ENCODE measurements around the gene CPS1. TPM values are rescaled to one million over a fixed set of nuclear protein-coding genes. Genes with fewer than 3 reads are reported as not detected.

The CPS1 gene
- total RNA-seq, 1 experiment from 2014 or later: 14.2 TPM

GRCh38 chr2:210534879-210535278 is 21.5 kb upstream of the CPS1 start:
- no peak overlapping the region for H3K4me2 ChIP-seq (ENCODE audit: insufficient read depth, insufficient read length, low read length)

More at GRCh38 chr2:210534879-210535278, 21.5 kb upstream of the CPS1 start:
- Mint-ChIP-seq H3K9me3 (no peaks in the 10 kb centered on the region), H3K27ac (peak overlapping the region in 2 of 3 experiments; percentile 53 to 73; a peak in 2 of 7 replicates), H3K36me3 (ENCODE audit: insufficient read depth in 1 of 3, low read depth in 3 of 3) (no peaks in the 10 kb centered on the region), H3K4me1 (peaks cover 22 to 42% of the 10 kb centered on the region in 2 experiments), H3K4me3 (no peak overlapping the region), H3K27me3 (ENCODE audit: low read depth) (peaks cover 7% of the 10 kb centered on the region)
- Histone ChIP-seq H4K5ac (ENCODE audit: insufficient read length, low read depth, low read length) (no peak overlapping the region), H3K18ac (ENCODE audit: insufficient read length, low read depth, low read length) (no peak overlapping the region), H3T11ph (ENCODE audit: low read length) (no peak overlapping the region), H4K20me1 (ENCODE audit: control insufficient read depth, insufficient read depth, insufficient read length) (no peaks in the 10 kb centered on the region), H2BK5ac (ENCODE audit: insufficient read length, low read length) (no peak overlapping the region), H3K27ac (ENCODE audit: insufficient read length, low read depth, low read length) (no peak overlapping the region), H3K4ac (ENCODE audit: low read depth, low read length) (no peak overlapping the region), H3K4me1 (ENCODE audit: insufficient read depth, low read length) (peaks cover 3% of the 10 kb centered on the region; the same call in 1 of the 2 replicates), H2BK15ac (ENCODE audit: low read depth, low read length) (no peak overlapping the region), H3K79me2 (ENCODE audit: insufficient read depth, low read length) (no peaks in the 10 kb centered on the region), H2AFZ (ENCODE audit: low read length) (no peak overlapping the region), H3K27me3 (ENCODE audit: insufficient read depth, low read length) (no peaks in the 10 kb centered on the region), H3K79me1 (ENCODE audit: insufficient read depth, low read depth, low read length, poor library complexity, severe bottlenecking) (no peaks in the 10 kb centered on the region), H3K14ac (ENCODE audit: insufficient read depth, low read length) (no peak overlapping the region), H3K9me3 (ENCODE audit: control insufficient read depth, low read depth, low read length) (no peaks in the 10 kb centered on the region), H3K56ac (ENCODE audit: insufficient read length, low read depth, low read length) (no peak overlapping the region), H2AK5ac (ENCODE audit: insufficient read length, low read length) (no peak overlapping the region), H2BK120ac (ENCODE audit: low read depth, low read length, poor library complexity, severe bottlenecking) (no peak overlapping the region), H3K9ac (ENCODE audit: extremely low read depth, insufficient read length, low read length) (no peak overlapping the region), H4K91ac (ENCODE audit: insufficient read length, low read depth, low read length) (no peak overlapping the region), H4K8ac (replicated peaks; ENCODE audit: insufficient read length, low read depth, low read length) (no peak overlapping the region), H2BK12ac (ENCODE audit: insufficient read length, low read depth, low read length) (no peak overlapping the region), H3K23ac (ENCODE audit: insufficient read length, low read depth, low read length) (no peak overlapping the region), H3K23me2 (ENCODE audit: insufficient read length, low read depth, low read length, poor library complexity, severe bottlenecking) (no peaks in the 10 kb centered on the region), H2BK20ac (ENCODE audit: low read depth, low read length, poor library complexity, severe bottlenecking) (no peak overlapping the region)
- WGBS (ENCODE audit: extremely low coverage, insufficient read length, low lambda C conversion rate): no CpG with 5 or more reads among the region's 1 CpG
- DNase-seq: no peak
- TF ChIP-seq CTCF (conservative IDR thresholded peaks at IDR 0.05): no peak

Data from H9 (cell line).